GM21515 (cell line): ENCODE measurements around the gene GRK2.
"Not testable (repeated sequence)": the region's sequence is repeated elsewhere in the genome, so short reads cannot be mapped to it uniquely, and the experiment has no call there.

Experiments used
- ATAC-seq: cut with Tn5 transposase; IDR thresholded peaks from one replicate; pipeline ENCODE4 v1.9.1; 2021; ENCODE audit not compliant: unreplicated experiment

GRK2 gene

DNA sequence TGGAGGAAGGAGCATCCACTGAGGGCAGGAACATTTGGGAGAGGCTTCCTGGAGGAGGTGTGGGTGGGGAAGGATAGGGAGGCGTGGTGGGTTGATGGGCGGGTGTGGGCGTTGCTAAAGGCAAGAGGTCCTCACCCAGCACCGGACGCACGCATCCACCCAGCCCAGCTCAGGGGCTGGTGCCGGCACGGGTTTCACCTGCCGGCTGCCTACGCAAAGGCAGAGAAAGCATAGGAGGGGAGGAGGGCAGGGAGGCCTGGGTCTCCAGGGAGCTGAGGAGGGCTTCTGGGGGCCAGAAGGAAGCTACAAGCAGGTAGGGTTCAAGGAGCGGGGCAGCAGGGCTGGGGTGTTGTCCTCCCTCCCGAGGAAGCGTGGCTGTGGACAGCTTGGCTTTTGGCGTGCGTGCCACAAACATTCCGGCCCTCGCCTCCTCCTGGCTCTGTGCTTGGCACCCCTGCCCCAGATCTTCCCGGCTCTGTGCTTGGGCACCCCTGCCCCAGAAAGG lies 44.8 kb downstream of the GRK2 start:
- no peak for ATAC-seq

GRCh38 chr11:67311556-67312082 lies 45.3 kb downstream of the GRK2 start:
- ATAC-seq: no peak

GRCh38 chr11:67312187-67313021 lies 46.1 kb downstream of the GRK2 start:
- ATAC-seq: no peak

DNA sequence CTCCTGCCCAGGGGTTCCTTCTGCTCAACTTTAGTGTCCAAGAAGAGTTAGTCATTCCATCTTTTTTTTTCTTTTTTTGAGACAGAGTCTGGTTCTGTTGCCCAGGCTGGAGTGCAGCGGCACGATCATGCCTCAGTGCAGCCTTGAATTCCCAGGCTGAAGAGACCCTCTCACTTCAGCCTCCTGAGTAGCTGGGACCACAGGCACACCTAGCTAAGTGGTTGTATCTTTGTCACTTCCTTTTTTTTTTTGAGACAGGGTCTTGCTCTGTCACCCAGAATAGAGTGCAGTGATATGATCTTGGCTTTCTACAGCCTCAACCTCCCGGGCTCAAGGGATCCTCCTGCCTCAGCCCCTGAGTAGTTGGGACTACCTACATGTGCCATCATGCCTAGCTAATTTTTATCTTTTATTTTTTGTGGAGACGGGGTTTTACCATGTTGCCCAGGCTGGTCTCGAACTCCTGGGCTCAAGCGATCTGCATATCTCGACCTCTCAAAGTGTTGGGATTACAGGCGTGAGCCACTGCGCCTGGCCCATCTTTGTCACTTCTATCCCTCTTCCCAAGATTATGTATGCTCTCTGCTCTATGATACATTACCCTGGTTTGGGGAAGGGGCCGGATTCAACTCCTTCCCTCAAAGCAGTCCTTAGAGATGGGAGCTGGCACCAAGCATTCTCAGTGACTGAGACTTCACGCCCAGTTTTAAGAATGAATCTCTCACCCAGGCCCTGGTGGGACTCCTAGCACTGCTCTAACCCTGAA lies 47.0 kb downstream of the GRK2 start:
- no peak for ATAC-seq

GRCh38 chr11:67314218-67314617 lies 47.9 kb downstream of the GRK2 start:
- no peak for ATAC-seq

DNA sequence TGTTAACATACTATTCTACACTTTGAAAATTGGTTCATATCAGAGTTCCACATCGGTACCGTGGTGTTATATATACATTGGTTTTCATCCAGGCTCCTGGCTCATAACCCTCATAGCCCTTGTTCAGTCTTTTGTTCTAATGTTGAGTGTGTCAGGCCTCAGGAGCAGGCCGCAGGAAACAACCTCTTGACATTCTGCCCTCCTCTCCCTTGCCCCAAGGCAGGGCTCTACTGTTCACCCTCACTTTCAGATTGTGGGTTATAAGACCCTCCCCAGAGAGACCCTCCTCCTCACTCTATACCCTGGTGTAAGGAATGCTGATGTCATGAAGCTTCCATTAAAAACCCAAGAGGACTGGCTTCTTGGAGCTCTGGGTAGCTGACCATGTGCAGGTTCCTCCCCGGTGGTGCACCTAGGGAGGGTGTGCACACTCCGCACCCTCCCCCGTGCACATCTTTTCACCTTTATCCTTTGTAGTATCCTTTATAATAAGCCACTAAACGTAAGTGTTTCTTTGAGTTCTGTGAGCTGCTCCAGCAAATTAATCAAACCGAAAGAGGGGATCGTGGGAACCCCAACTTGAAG lies 49.1 kb downstream of the GRK2 start:
- no peak for ATAC-seq

- ATAC-seq: no peak
Measured at GRCh38 chr11:67316882-67317204, 50.6 kb downstream of the GRK2 start.

- peak; percentile 78 for ATAC-seq
Measured at GRCh38 chr11:67317205-67317887, 51.1 kb downstream of the GRK2 start.

- peak; percentile 27 for ATAC-seq
Measured at GRCh38 chr11:67317888-67318555, 51.7 kb downstream of the GRK2 start.

DNA sequence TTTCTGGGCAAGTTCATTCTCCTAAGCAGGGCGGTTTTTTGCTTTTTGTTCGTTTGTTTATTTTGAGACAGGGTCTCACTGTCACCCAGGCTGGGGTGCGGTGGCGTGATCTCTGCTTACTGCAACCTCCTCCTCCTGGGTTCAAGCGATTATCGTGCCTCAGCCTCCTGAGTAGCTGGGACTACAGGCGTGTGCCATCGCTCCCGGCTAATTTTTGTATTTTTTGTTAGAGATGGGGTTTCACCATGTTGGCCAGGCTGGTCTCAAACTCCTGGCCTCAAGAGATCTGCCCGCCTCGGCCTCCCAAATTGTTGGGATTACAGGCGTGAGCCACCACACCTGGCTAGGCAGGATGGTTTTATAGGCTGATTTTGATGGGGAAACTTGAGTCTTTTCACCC lies 52.6 kb downstream of the GRK2 start:
- ATAC-seq: not testable (repeated sequence)

- no peak for ATAC-seq
Measured at GRCh38 chr11:67320011-67320410, 53.7 kb downstream of the GRK2 start.

GRCh38 chr11:67320691-67321090 lies 54.4 kb downstream of the GRK2 start:
- no peak for ATAC-seq

DNA sequence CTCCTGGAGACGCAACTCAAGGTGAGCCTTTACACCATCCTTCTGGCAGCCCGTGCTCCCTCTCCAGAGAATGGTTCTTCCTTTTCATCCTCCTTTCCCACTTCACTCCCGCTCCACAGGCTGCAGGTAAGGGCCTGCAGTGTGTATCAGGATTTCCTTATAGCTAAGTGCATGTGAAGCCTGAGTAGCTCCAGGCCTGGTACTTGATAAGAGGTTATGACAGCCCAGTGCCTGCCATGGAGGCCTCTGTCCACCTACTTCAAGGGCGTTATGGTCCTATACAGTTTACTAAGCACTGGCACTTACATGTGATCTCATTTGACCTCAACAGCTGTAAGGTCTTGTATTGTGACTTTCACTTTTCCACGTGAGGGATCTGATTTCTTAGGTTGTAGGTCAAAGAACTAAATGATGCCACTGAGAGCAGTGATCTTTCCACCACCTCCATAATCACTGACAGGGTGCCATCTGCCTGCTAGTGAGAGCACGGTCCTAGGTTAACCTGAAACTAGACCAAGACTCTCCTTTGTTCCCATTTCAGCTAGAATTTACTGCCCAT lies 55.1 kb downstream of the GRK2 start:
- no peak for ATAC-seq

GRCh38 chr11:67322049-67322448 lies 55.8 kb downstream of the GRK2 start:
- no peak for ATAC-seq

DNA sequence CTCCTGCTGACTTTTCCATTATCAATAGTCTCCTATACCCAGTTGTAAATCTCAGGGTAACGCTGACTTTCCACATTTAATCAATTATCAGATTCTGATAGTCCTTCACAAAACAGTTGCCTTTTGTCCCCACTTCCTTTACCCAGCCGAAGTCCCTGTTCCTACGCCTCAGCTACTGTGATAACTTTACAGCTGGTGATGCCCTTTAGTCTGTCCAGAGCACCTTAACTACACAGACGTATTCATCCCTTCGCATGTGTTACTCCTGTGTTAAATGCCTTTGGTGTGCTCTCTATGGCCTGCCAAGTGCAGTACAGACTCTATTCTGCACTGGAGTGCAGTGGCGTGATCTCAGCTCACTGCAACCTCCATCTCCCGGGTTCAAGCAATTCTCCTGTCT lies 57.3 kb downstream of the GRK2 start:
- ATAC-seq: no peak

DNA sequence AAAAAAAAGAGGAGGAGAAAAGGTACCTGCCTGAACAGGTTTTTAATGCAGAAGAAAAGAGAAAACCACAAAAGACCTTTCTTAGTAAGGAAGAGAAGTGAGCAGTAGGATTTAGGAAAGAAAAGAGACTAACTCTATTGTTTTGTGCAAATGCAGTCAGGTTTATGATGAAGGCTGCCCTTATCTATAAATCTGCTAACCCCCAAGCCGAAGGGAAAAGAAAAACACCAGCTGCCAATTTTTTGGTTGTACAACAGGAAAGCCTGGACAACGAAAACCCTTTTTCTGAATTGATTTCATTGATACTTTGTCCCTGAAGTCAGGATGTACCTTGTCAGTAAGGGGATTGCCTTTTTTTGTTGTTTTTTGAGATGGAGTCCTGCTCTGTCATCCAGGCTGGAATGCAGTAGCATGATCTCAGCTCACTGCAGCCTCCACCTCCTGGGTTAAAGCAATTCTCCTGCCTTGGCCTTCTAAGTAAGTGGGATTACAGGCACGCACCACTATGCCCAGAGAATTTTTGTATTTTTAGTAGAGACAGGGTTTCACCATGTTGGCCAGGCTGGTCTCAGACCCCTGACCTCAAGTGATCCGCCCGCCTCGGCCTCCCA lies 65.9 kb downstream of the GRK2 start:
- ATAC-seq: no peak
